DOHH2 (cell line): ENCODE results near the gene EIF4E3.

ENCODE experiments used
- H3F3A ChIP-seq: fragments of 200-600 bp; sonication (generic), shearing (Covaris generic); 2 replicates; pipeline ENCODE4 v1.6.0; 2016; ENCODE audit warnings: antibody characterized with exemption, mild to moderate bottlenecking; ENCODE audit not compliant: control insufficient read depth, insufficient read depth
- H3K27ac ChIP-seq: fragments of 200-600 bp; sonication (generic); 2 replicates; pipeline ENCODE4 v1.5.1; 2014; ENCODE audit warnings: low read depth, mild to moderate bottlenecking, low read length, moderate library complexity
- H3K27me3 ChIP-seq: fragments of 200-600 bp; sonication (generic); 2 replicates; pipeline ENCODE4 v1.6.1; 2014; ENCODE audit warnings: mild to moderate bottlenecking, low read length, mixed read lengths; ENCODE audit not compliant: control insufficient read depth
- H3K36me3 ChIP-seq: fragments of 200-600 bp; sonication (generic); 2 replicates; pipeline ENCODE4 v1.6.1; 2014; ENCODE audit warnings: mild to moderate bottlenecking, low read length, moderate library complexity, mixed read lengths; ENCODE audit not compliant: control insufficient read depth
- H3K4me1 ChIP-seq: fragments of 200-600 bp; sonication (generic); 2 replicates; pipeline ENCODE4 v1.6.1; 2014; ENCODE audit warnings: mild to moderate bottlenecking, low read length, mixed read lengths; ENCODE audit not compliant: control insufficient read depth
- H3K4me2 ChIP-seq: fragments of 200-600 bp; sonication (generic); 2 replicates; pipeline ENCODE4 v1.6.0; 2014; ENCODE audit warnings: mild to moderate bottlenecking, low read length, moderate library complexity
- H3K4me3 ChIP-seq: fragments of 200-600 bp; sonication (generic); 2 replicates; pipeline ENCODE4 v1.5.1; 2014; ENCODE audit warnings: mild to moderate bottlenecking, low read length, mixed read lengths
- H3K79me2 ChIP-seq: fragments of 200-600 bp; sonication (generic); 2 replicates; pipeline ENCODE4 v1.6.1; 2014; ENCODE audit warnings: mild to moderate bottlenecking, low read length, mixed read lengths; ENCODE audit not compliant: control insufficient read depth
- H3K9me2 ChIP-seq: fragments of 200-600 bp; sonication (generic); replicated peaks from 2 replicates; pipeline ENCODE4 v1.6.1; 2014; ENCODE audit warnings: mild to moderate bottlenecking, low read length, mixed read lengths; ENCODE audit not compliant: control insufficient read depth
- H3K9me3 ChIP-seq: fragments of 200-600 bp; sonication (generic); 2 replicates; pipeline ENCODE4 v1.6.1; 2014; ENCODE audit warnings: antibody characterized with exemption, low read length, mixed read lengths; ENCODE audit not compliant: control insufficient read depth, insufficient read depth
- H4K20me1 ChIP-seq: fragments of 200-600 bp; sonication (generic); 2 replicates; pipeline ENCODE4 v1.6.0; 2014; ENCODE audit warnings: low read depth, mild to moderate bottlenecking, antibody characterized with exemption, low read length, moderate library complexity; ENCODE audit not compliant: control insufficient read depth, insufficient read depth
- CTCF ChIP-seq: fragments of 200-600 bp; sonication (generic); IDR thresholded peaks from one replicate; pipeline ENCODE4 v1.5.1; 2014; ENCODE audit warnings: antibody characterized with exemption, mild to moderate bottlenecking, low read depth, low read length; ENCODE audit not compliant: poor library complexity, severe bottlenecking
- EZH2phosphoT487 ChIP-seq: fragments of 200-600 bp; sonication (generic); IDR thresholded peaks from 2 replicates; pipeline ENCODE4 v1.6.1; 2017; ENCODE audit warnings: borderline replicate concordance, mild to moderate bottlenecking, antibody characterized with exemption, low read length, moderate library complexity, mixed read lengths

The EIF4E3 gene

GRCh38 chr3:71751602-71752001, 26.4 kb upstream of the EIF4E3 start:
- H4K20me1 ChIP-seq: no peaks in the 10 kb centered on the region
- no peak overlapping the region for H3K4me2 ChIP-seq
- no peak for TF ChIP-seq CTCF
- no peak for TF ChIP-seq EZH2phosphoT487
- H3K79me2 ChIP-seq: no peaks in the 10 kb centered on the region
- H3K36me3 ChIP-seq: no peaks in the 10 kb centered on the region
- no peaks in the 10 kb centered on the region for H3K9me2 ChIP-seq
- H3K27me3 ChIP-seq: no peaks in the 10 kb centered on the region
- no peaks in the 10 kb centered on the region for H3K9me3 ChIP-seq
- no peaks in the 10 kb centered on the region for H3K4me1 ChIP-seq
- no peak overlapping the region for H3K4me3 ChIP-seq
- H3F3A ChIP-seq: no peaks in the 10 kb centered on the region
- no peak overlapping the region for H3K27ac ChIP-seq

GRCh38 chr3:71744738-71745137, 19.5 kb upstream of the EIF4E3 start:
- no peaks in the 10 kb centered on the region for H3K79me2 ChIP-seq
- TF ChIP-seq CTCF (no peak), EZH2phosphoT487 (no peak)
- no peak overlapping the region for H3K4me3 ChIP-seq
- no peak overlapping the region for H3K4me2 ChIP-seq
- no peaks in the 10 kb centered on the region for H3K36me3 ChIP-seq
- no peaks in the 10 kb centered on the region for H3K4me1 ChIP-seq
- no peak overlapping the region for H3K27ac ChIP-seq
- H4K20me1 ChIP-seq: no peaks in the 10 kb centered on the region
- H3F3A ChIP-seq: no peaks in the 10 kb centered on the region
- H3K27me3 ChIP-seq: no peaks in the 10 kb centered on the region
- H3K9me3 ChIP-seq: peaks cover 3% of the 10 kb centered on the region; the same call in 1 of the 2 replicates
- no peaks in the 10 kb centered on the region for H3K9me2 ChIP-seq

- no peaks in the 10 kb centered on the region for H3F3A ChIP-seq
- H3K4me3 ChIP-seq: no peak overlapping the region
- H3K4me2 ChIP-seq: no peak overlapping the region
- H3K27ac ChIP-seq: no peak overlapping the region
- TF ChIP-seq CTCF: no peak
- no peak for TF ChIP-seq EZH2phosphoT487
- no peaks in the 10 kb centered on the region for H3K4me1 ChIP-seq
- H3K36me3 ChIP-seq: no peaks in the 10 kb centered on the region
- H4K20me1 ChIP-seq: no peaks in the 10 kb centered on the region
- no peaks in the 10 kb centered on the region for H3K9me2 ChIP-seq
- peaks cover 3% of the 10 kb centered on the region; the same call in 1 of the 2 replicates for H3K9me3 ChIP-seq
- H3K27me3 ChIP-seq: peaks cover 6% of the 10 kb centered on the region
- no peaks in the 10 kb centered on the region for H3K79me2 ChIP-seq
These were observed 17.4 kb upstream of the EIF4E3 start for GRCh38 chr3:71742621-71743020.

- H3K27ac ChIP-seq: no peak overlapping the region
- TF ChIP-seq CTCF: no peak
- no peak for TF ChIP-seq EZH2phosphoT487
These were observed 9.7 kb upstream of the EIF4E3 start for GRCh38 chr3:71734881-71735280.

More at GRCh38 chr3:71734881-71735280, 9.7 kb upstream of the EIF4E3 start:
- H3K27me3 ChIP-seq: peaks cover 25% of the 10 kb centered on the region
- H3K9me2 ChIP-seq: no peaks in the 10 kb centered on the region
- H3K4me1 ChIP-seq: no peaks in the 10 kb centered on the region
- no peaks in the 10 kb centered on the region for H3K9me3 ChIP-seq
- H3F3A ChIP-seq: no peaks in the 10 kb centered on the region
- no peaks in the 10 kb centered on the region for H4K20me1 ChIP-seq
- no peak overlapping the region for H3K4me2 ChIP-seq
- H3K79me2 ChIP-seq: no peaks in the 10 kb centered on the region
- H3K4me3 ChIP-seq: no peak overlapping the region
- no peaks in the 10 kb centered on the region for H3K36me3 ChIP-seq
